ENCODE results near the gene SLC35F1. TPM values are rescaled to one million over a fixed set of nuclear protein-coding genes. Genes with fewer than 3 reads are reported as not detected.

SLC35F1 gene
- total and polyA plus RNA-seq, 10 of the 15 experiments (the other 5 are each of a cell fraction or from before 2014, with no cell fraction given) = 0.01 TPM; not detected in 9

DNA sequence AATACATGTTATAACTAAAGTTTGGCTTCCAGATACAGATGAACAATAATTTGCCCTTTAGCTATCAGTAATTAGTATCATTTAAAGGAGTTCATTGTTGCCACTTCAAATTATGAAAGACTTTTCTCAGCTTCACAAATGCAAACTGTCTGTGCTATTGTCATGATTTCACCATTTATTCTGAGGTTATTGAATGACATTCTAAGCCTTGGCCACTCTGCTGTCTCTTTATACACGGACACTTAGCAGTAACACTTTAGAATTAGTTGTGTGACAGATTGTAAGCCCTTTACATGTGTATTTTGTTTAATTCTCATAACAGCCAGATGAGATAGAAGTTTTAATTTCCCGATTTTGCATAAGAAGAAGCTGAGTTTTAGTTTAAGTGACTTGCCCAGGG is 176.6 kb downstream of the SLC35F1 start:
- ATAC-seq (no peak), DNase-seq (ENCODE audit: low read depth, low spot score) (no peak), FAIRE-seq (no peak)
- Histone ChIP-seq H3K79me2 (ENCODE audit: control insufficient read depth, insufficient read depth, low read length) (no peaks in the 10 kb centered on the region), H3K4me3 (no peak overlapping the region), H3K4me2 (ENCODE audit: control insufficient read depth, insufficient read depth) (no peak overlapping the region), H3K36me3 (ENCODE audit: control insufficient read depth in 2 of 2, insufficient read depth in 2 of 2, low read length in 1 of 2) (no peaks in the 10 kb centered on the region), H3K27ac (ENCODE audit: control insufficient read depth, insufficient read depth) (no peak overlapping the region), H4K20me1 (ENCODE audit: control insufficient read depth, insufficient read depth) (no peaks in the 10 kb centered on the region), H3K9ac (ENCODE audit: control insufficient read depth, insufficient read depth, low read length) (no peak overlapping the region), H3K27me3 (replicated peaks in 1 of 2; ENCODE audit: control insufficient read depth in 2 of 2, insufficient read depth in 2 of 2, low read length in 1 of 2) (no peaks in the 10 kb centered on the region), H3K9me3 (replicated peaks; ENCODE audit: control insufficient read depth, insufficient read depth, low read length) (no peaks in the 10 kb centered on the region), H3K4me1 (ENCODE audit: control insufficient read depth, insufficient read depth, low read length) (no peaks in the 10 kb centered on the region), H2AFZ (ENCODE audit: control insufficient read depth, low read depth, low read length) (no peak overlapping the region)
- no peak for TF ChIP-seq SPI1 (IDR thresholded peaks at IDR 0.05; ENCODE audit: borderline replicate concordance, insufficient read depth, low read depth, low read length)
- TF ChIP-seq ASH2L (IDR thresholded peaks at IDR 0.05; ENCODE audit: borderline replicate concordance, low read depth) = no peak
- TF ChIP-seq SMAD5 (IDR thresholded peaks at IDR 0.05; ENCODE audit: low read depth) = no peak
- TF ChIP-seq TCF7 (IDR thresholded peaks at IDR 0.05; ENCODE audit: borderline replicate concordance) = no peak
- no peak for TF ChIP-seq RUNX3 (IDR thresholded peaks at IDR 0.05; ENCODE audit: low read length)
- no peak for TF ChIP-seq SRF (IDR thresholded peaks at IDR 0.05; ENCODE audit: low read depth in 2 of 2, low read length in 2 of 2)
- TF ChIP-seq, protein P1, sequence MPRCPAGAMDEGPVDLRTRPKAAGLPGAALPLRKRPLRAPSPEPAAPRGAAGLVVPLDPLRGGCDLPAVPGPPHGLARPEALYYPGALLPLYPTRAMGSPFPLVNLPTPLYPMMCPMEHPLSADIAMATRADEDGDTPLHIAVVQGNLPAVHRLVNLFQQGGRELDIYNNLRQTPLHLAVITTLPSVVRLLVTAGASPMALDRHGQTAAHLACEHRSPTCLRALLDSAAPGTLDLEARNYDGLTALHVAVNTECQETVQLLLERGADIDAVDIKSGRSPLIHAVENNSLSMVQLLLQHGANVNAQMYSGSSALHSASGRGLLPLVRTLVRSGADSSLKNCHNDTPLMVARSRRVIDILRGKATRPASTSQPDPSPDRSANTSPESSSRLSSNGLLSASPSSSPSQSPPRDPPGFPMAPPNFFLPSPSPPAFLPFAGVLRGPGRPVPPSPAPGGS (IDR thresholded peaks at IDR 0.05; ENCODE audit: borderline replicate concordance, insufficient read depth, low read depth, low read length, poor library complexity, severe bottlenecking) = no peak
- no peak for TF ChIP-seq FOXM1 (IDR thresholded peaks at IDR 0.05; ENCODE audit: low read depth, low read length)
- no peak for TF ChIP-seq CREM (IDR thresholded peaks at IDR 0.05; ENCODE audit: low read depth)
- TF ChIP-seq, protein P2, sequence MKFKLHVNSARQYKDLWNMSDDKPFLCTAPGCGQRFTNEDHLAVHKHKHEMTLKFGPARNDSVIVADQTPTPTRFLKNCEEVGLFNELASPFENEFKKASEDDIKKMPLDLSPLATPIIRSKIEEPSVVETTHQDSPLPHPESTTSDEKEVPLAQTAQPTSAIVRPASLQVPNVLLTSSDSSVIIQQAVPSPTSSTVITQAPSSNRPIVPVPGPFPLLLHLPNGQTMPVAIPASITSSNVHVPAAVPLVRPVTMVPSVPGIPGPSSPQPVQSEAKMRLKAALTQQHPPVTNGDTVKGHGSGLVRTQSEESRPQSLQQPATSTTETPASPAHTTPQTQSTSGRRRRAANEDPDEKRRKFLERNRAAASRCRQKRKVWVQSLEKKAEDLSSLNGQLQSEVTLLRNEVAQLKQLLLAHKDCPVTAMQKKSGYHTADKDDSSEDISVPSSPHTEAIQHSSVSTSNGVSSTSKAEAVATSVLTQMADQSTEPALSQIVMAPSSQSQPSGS (IDR thresholded peaks at IDR 0.05; ENCODE audit: low read length) = no peak
- no peak for TF ChIP-seq KDM1A (IDR thresholded peaks at IDR 0.05; ENCODE audit: borderline replicate concordance)
- no peak for TF ChIP-seq PAX5 (IDR thresholded peaks at IDR 0.05; ENCODE audit: borderline replicate concordance, low read depth, low read length)
- TF ChIP-seq NR2C1 (IDR thresholded peaks at IDR 0.05) = no peak
- no peak for TF ChIP-seq EGR1 (IDR thresholded peaks at IDR 0.05; ENCODE audit: borderline replicate concordance in 1 of 2, low read depth in 2 of 2, low read length in 2 of 2)
- ChIA-PET CTCF (no interaction called here), SMC1A (ENCODE audit: uncharacterized antibody, unreplicated experiment) (no interaction called here), POLR2A (no interaction called here), RAD21 (ENCODE audit: unreplicated experiment) (no interaction called here)
- in situ Hi-C loops (cut with MboI) (no loop called here), intact Hi-C loops (cut with micrococcal nuclease; ENCODE audit: unreplicated experiment) (no loop called here)
- BruUV-seq (replicated peaks) = no TSS peak
- 17% methylated on average over 2 of the region's 2 CpGs for WGBS (ENCODE audit: insufficient coverage, insufficient replicate concordance, low lambda C conversion rate, missing lambda C conversion rate)
